ENCODE data around the gene IL32. TPM values are rescaled to one million over a fixed set of nuclear protein-coding genes. Genes with fewer than 3 reads are reported as not detected.

The IL32 gene
- total and polyA plus RNA-seq, 2 donors (not counting 1 experiment from before 2014, with no cell fraction given): 2.0 to 2.3 TPM

- DNase-seq (peak; percentile 65), ATAC-seq (ENCODE audit: low read depth) (peak; percentile 88)
- no peaks in the 10 kb centered on the region for H3K27me3 ChIP-seq (replicated peaks in 1 of 4; ENCODE audit: control extremely low read depth in 1 of 4, control insufficient read depth in 3 of 4, insufficient read depth in 4 of 4, low read length in 3 of 4)
- TF ChIP-seq EZH2 (IDR thresholded peaks at IDR 0.05; ENCODE audit: borderline replicate concordance, insufficient read depth, low read depth, low read length, poor library complexity, severe bottlenecking) (no peak), CTCF (IDR thresholded peaks at IDR 0.05) (no peak)
- no peaks in the 10 kb centered on the region for H4K20me1 ChIP-seq (ENCODE audit: control insufficient read depth, insufficient read depth, low read length, poor library complexity, severe bottlenecking)
- WGBS (ENCODE audit: insufficient coverage): 2% methylated on average over 6 of the region's 9 CpGs
- Mint-ChIP-seq H3K4me3 (peak overlapping the region; percentile 77), H3K9me3 (ENCODE audit: insufficient read depth) (no peaks in the 10 kb centered on the region), H3K27me3 (no peaks in the 10 kb centered on the region), H3K4me1 (peaks cover 55% of the 10 kb centered on the region), H3K27ac (peak overlapping the region; percentile 89)
- CTCF ChIA-PET: interaction anchor here (0.9 to 6.1 kb wide), 4 partner anchors 12 to 54 kb away, joined by 3 to 35 read pairs (median 30); partner anchors contain the start of gene ZSCAN10
- peak overlapping the region; percentile 32 to 74 for H3K27ac ChIP-seq (ENCODE audit: low read length in 2 of 2)
- POLR2A ChIA-PET: interaction anchor here (0.7 to 1.0 kb wide), 4 partner anchors 19 to 97 kb away, joined by 3 to 6 read pairs (median 3); no protein-coding TSS in a partner anchor
- H3K4me1 ChIP-seq (ENCODE audit: control insufficient read depth in 2 of 2, insufficient read depth in 2 of 2, low read length in 2 of 2): peaks cover 39 to 41% of the 10 kb centered on the region in 2 donors
- H3K79me2 ChIP-seq (ENCODE audit: control insufficient read depth, insufficient read depth, low read length): peaks cover 3% of the 10 kb centered on the region
- peak overlapping the region; percentile 70 for H2AFZ ChIP-seq (ENCODE audit: insufficient read depth, low read depth, low read length, poor library complexity, severe bottlenecking)
- H3K4me3 ChIP-seq (ENCODE audit: control extremely low read depth in 1 of 5, extremely low read depth in 1 of 5, insufficient read depth in 1 of 5, low read depth in 2 of 5, low read length in 4 of 5): peak overlapping the region in 4 of 5 experiments; percentile 2 to 29 (median 12)
- no peaks in the 10 kb centered on the region for H3K36me3 ChIP-seq (replicated peaks in 1 of 2; ENCODE audit: control extremely low read depth in 1 of 2, control insufficient read depth in 1 of 2, extremely low read depth in 1 of 2, insufficient read depth in 2 of 2, low read length in 1 of 2)
- peak overlapping the region; percentile 69 for H3K4me2 ChIP-seq (replicated peaks; ENCODE audit: low read depth, low read length, poor library complexity, severe bottlenecking)
- intact Hi-C loops (cut with micrococcal nuclease): no loop called here
- H3K9ac ChIP-seq (ENCODE audit: low read length): peak overlapping the region; percentile 44
- H3K9me3 ChIP-seq (ENCODE audit: control extremely low read depth in 1 of 3, control insufficient read depth in 2 of 3, insufficient read depth in 1 of 3, low read length in 2 of 3): peaks cover 0 to 17% (median 7%) of the 10 kb centered on the region in 3 donors
Measured at GRCh38 chr16:3074860-3075522, 9.6 kb downstream of the IL32 start.

GRCh38 chr16:3075523-3075915, 10.1 kb downstream of the IL32 start:
- Mint-ChIP-seq H3K4me3 (peak overlapping the region; percentile 77), H3K27ac (peak overlapping the region; percentile 89), H3K4me1 (peaks cover 55% of the 10 kb centered on the region), H3K9me3 (ENCODE audit: insufficient read depth) (no peaks in the 10 kb centered on the region), H3K27me3 (no peaks in the 10 kb centered on the region)
- 59% methylated on average over 10 of the region's 10 CpGs for WGBS (ENCODE audit: insufficient coverage)
- ATAC-seq (ENCODE audit: low read depth): no peak
- Histone ChIP-seq H3K4me1 (ENCODE audit: control insufficient read depth in 2 of 2, insufficient read depth in 2 of 2, low read length in 2 of 2) (peaks cover 39 to 41% of the 10 kb centered on the region in 2 donors), H3K4me2 (replicated peaks; ENCODE audit: low read depth, low read length, poor library complexity, severe bottlenecking) (peak overlapping the region; percentile 69), H3K79me2 (ENCODE audit: control insufficient read depth, insufficient read depth, low read length) (peaks cover 3% of the 10 kb centered on the region), H4K20me1 (ENCODE audit: control insufficient read depth, insufficient read depth, low read length, poor library complexity, severe bottlenecking) (no peaks in the 10 kb centered on the region), H3K27ac (ENCODE audit: low read length in 2 of 2) (peak overlapping the region; percentile 32 to 74), H3K9me3 (ENCODE audit: control extremely low read depth in 1 of 3, control insufficient read depth in 2 of 3, insufficient read depth in 1 of 3, low read length in 2 of 3) (peaks cover 0 to 17% (median 7%) of the 10 kb centered on the region in 3 donors), H3K27me3 (replicated peaks in 1 of 4; ENCODE audit: control extremely low read depth in 1 of 4, control insufficient read depth in 3 of 4, insufficient read depth in 4 of 4, low read length in 3 of 4) (no peaks in the 10 kb centered on the region), H2AFZ (ENCODE audit: insufficient read depth, low read depth, low read length, poor library complexity, severe bottlenecking) (peak overlapping the region; percentile 70), H3K36me3 (replicated peaks in 1 of 2; ENCODE audit: control extremely low read depth in 1 of 2, control insufficient read depth in 1 of 2, extremely low read depth in 1 of 2, insufficient read depth in 2 of 2, low read length in 1 of 2) (no peaks in the 10 kb centered on the region), H3K9ac (ENCODE audit: low read length) (peak overlapping the region; percentile 44), H3K4me3 (ENCODE audit: control extremely low read depth in 1 of 5, extremely low read depth in 1 of 5, insufficient read depth in 1 of 5, low read depth in 2 of 5, low read length in 4 of 5) (peak overlapping the region in 1 of 5 experiments; percentile 29)
- intact Hi-C loops (cut with micrococcal nuclease): no loop called here
- POLR2A ChIA-PET: no interaction called here
- DNase-seq: no peak
- TF ChIP-seq CTCF (IDR thresholded peaks at IDR 0.05): no peak
- TF ChIP-seq EZH2 (IDR thresholded peaks at IDR 0.05; ENCODE audit: borderline replicate concordance, insufficient read depth, low read depth, low read length, poor library complexity, severe bottlenecking): no peak
- CTCF ChIA-PET: interaction anchor here (0.9 to 6.1 kb wide), 5 partner anchors 12 to 53 kb away, joined by 3 to 35 read pairs (median 28); partner anchors contain the start of gene ZSCAN10
